ENCODE results near the gene CDS1. TPM values are rescaled to one million over a fixed set of nuclear protein-coding genes. Genes with fewer than 3 reads are reported as not detected.
A peak's percentile ranks its signal among the peaks of the same experiment; 100 is the strongest.

Gene CDS1
- total and polyA plus RNA-seq, 4 experiments from 2014 or later = 0.12 to 0.83 (median 0.49) TPM

DNA sequence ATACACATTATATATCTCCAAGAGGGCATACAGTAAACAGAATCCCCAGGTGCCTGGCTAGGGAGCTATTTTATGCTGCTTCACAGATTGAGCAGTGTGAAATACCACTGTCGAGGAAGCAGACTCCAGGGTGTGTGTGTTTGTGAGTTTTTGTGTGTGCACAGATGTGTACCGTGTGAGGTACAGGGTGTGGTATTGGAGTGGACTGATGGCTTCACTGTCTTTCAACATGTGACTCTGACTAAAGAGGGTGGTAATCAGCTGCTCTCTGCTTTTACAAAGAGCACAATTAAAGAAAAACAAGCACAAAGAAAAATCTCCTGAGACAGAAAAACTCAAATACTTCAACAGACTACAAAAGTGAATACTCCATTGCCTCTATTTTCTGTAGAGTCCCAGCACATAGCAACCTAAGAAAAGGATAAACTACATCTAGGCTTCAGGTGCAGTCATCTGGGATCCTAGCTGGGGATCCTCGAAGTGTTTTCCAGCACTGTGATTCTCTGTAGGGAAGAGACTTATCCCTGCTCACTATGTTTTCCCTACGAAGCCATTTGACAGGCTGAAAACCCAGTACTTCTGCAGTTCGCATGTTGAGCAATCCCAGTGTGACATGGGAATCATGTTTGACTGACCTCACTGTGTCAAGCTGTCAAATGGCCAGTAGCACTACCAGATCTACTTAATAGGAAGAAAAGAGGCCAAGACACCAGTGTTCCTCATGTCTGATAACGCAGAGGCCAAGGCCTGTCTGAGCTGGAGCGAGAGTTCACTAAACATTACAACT is 100.3 kb downstream of the CDS1 start:
- no peak overlapping the region for H3K27ac Mint-ChIP-seq
- no peak overlapping the region for H3K27ac ChIP-seq (ENCODE audit: low read depth, low read length)
- no peak overlapping the region for H3K4me3 Mint-ChIP-seq
- no peaks in the 10 kb centered on the region for H3K4me1 ChIP-seq (ENCODE audit: insufficient read depth, low read length)
- DNase-seq = no peak
- no peak overlapping the region for H3K4me3 ChIP-seq (ENCODE audit: low read length in 2 of 2)
- CTCF ChIA-PET (ENCODE audit: partially characterized antibody) = no interaction called here
- no peaks in the 10 kb centered on the region for H3K36me3 ChIP-seq (ENCODE audit: insufficient read depth, low read length)
- H3K27me3 ChIP-seq (ENCODE audit: insufficient read depth, low read length) = no peaks in the 10 kb centered on the region
- H3K27me3 Mint-ChIP-seq = peaks cover 2% of the 10 kb centered on the region in 2 donors
- H3K9me3 ChIP-seq (ENCODE audit: control insufficient read depth in 1 of 2, low read length in 2 of 2) = no peaks in the 10 kb centered on the region
- H3K4me1 Mint-ChIP-seq = peaks cover 0 to 22% (median 4%) of the 10 kb centered on the region in 4 donors
- POLR2A ChIA-PET (ENCODE audit: partially characterized antibody) = no interaction called here
- intact Hi-C loops (cut with micrococcal nuclease) = no loop called here
- H3K9me3 Mint-ChIP-seq = no peaks in the 10 kb centered on the region
- H3K36me3 Mint-ChIP-seq = no peaks in the 10 kb centered on the region

DNA sequence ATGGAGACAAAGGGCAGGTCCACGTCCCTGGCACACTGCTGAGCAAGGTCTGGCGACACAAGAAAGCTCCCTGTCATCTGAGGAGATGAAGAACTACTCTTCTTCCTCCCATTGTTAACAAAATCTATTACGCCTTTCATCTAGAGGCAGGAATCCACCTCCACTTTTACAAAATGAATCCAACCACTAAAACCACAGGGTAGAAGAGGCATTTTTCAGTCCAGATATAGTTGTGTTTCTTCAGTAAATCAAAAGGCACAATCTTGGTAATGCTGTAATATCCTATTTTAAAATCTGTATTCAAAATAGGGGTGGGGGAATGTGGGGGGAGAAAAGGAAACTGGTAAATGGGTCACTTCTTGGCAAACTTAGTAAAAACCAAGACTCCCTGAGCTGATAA is 101.4 kb downstream of the CDS1 start:
- no peaks in the 10 kb centered on the region for H3K36me3 Mint-ChIP-seq
- H3K4me3 ChIP-seq (ENCODE audit: low read length in 2 of 2) = no peak overlapping the region
- H3K9me3 ChIP-seq (ENCODE audit: control insufficient read depth in 1 of 2, low read length in 2 of 2) = no peaks in the 10 kb centered on the region
- H3K9me3 Mint-ChIP-seq = no peaks in the 10 kb centered on the region
- peaks cover 0 to 22% (median 4%) of the 10 kb centered on the region in 4 donors for H3K4me1 Mint-ChIP-seq
- no peaks in the 10 kb centered on the region for H3K36me3 ChIP-seq (ENCODE audit: insufficient read depth, low read length)
- H3K4me3 Mint-ChIP-seq = no peak overlapping the region
- no peak overlapping the region for H3K27ac Mint-ChIP-seq
- intact Hi-C loops (cut with micrococcal nuclease) = no loop called here
- ChIA-PET CTCF (ENCODE audit: partially characterized antibody) (no interaction called here), POLR2A (ENCODE audit: partially characterized antibody) (no interaction called here)
- H3K4me1 ChIP-seq (ENCODE audit: insufficient read depth, low read length) = no peaks in the 10 kb centered on the region
- H3K27me3 Mint-ChIP-seq = peaks cover 2% of the 10 kb centered on the region in 2 donors
- H3K27me3 ChIP-seq (ENCODE audit: insufficient read depth, low read length) = no peaks in the 10 kb centered on the region
- no peak for DNase-seq
- H3K27ac ChIP-seq (ENCODE audit: low read depth, low read length) = no peak overlapping the region

DNA sequence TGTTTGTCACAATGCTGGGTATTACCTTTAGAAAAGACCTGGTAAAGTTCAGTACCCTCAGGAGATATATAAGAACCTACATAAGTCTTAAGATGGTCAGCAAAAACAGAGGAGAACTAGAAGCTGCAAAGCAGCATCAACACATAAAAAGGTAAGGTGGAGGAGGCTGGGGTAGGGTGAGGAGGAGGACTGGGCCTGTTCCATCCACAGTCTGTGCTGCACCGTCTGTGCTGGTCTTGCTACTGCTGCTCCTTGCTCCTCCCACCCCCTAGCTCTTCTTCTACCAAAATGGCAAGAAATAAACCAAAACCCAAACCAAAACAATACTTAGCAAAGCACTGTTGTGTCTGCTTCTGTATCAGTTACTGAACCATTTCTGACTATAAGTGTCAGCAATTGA is 102.2 kb downstream of the CDS1 start:
- H3K36me3 ChIP-seq (ENCODE audit: insufficient read depth, low read length) = no peaks in the 10 kb centered on the region
- no peak overlapping the region for H3K4me3 ChIP-seq (ENCODE audit: low read length in 2 of 2)
- ChIA-PET POLR2A (ENCODE audit: partially characterized antibody) (no interaction called here), CTCF (ENCODE audit: partially characterized antibody) (no interaction called here)
- no peaks in the 10 kb centered on the region for H3K9me3 Mint-ChIP-seq
- H3K27ac Mint-ChIP-seq = no peak overlapping the region
- H3K36me3 Mint-ChIP-seq = no peaks in the 10 kb centered on the region
- peaks cover 2% of the 10 kb centered on the region in 2 donors for H3K27me3 Mint-ChIP-seq
- H3K4me1 Mint-ChIP-seq = peaks cover 0 to 22% (median 4%) of the 10 kb centered on the region in 4 donors
- no peaks in the 10 kb centered on the region for H3K9me3 ChIP-seq (ENCODE audit: control insufficient read depth in 1 of 2, low read length in 2 of 2)
- H3K4me3 Mint-ChIP-seq = no peak overlapping the region
- H3K27me3 ChIP-seq (ENCODE audit: insufficient read depth, low read length) = no peaks in the 10 kb centered on the region
- intact Hi-C loops (cut with micrococcal nuclease) = no loop called here
- no peak for DNase-seq
- H3K27ac ChIP-seq (ENCODE audit: low read depth, low read length) = no peak overlapping the region
- no peaks in the 10 kb centered on the region for H3K4me1 ChIP-seq (ENCODE audit: insufficient read depth, low read length)

DNA sequence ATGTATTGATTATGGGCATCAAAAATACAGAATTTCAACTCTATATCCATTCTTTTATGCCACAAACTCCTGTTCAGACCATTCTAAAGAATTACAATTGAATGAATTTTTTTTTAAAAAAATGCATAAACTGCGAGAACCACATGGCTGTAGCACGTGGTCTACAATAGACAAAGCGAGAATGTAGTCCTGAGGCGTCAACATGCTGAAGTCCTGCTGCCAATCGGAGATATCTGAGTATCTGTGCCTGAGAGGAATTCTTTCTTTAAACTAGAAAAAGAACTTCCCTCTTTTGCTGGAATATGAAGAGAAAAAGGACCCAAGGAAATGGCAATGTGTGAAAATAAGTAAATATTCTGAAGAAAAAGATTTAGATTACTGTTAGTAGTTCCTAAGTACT is 105.7 kb downstream of the CDS1 start:
- Mint-ChIP-seq H3K27me3 (peaks cover 0 to under 1% of the 10 kb centered on the region in 2 donors), H3K4me1 (peaks cover 0 to 20% (median 0%) of the 10 kb centered on the region in 4 donors), H3K9me3 (no peaks in the 10 kb centered on the region), H3K4me3 (no peak overlapping the region), H3K36me3 (no peaks in the 10 kb centered on the region), H3K27ac (no peak overlapping the region)
- ChIA-PET POLR2A (ENCODE audit: partially characterized antibody) (no interaction called here), CTCF (ENCODE audit: partially characterized antibody) (no interaction called here)
- intact Hi-C loops (cut with micrococcal nuclease) = no loop called here
- H3K4me3 ChIP-seq (ENCODE audit: low read length in 2 of 2) = no peak overlapping the region
- no peaks in the 10 kb centered on the region for H3K4me1 ChIP-seq (ENCODE audit: insufficient read depth, low read length)
- no peak overlapping the region for H3K27ac ChIP-seq (ENCODE audit: low read depth, low read length)
- no peaks in the 10 kb centered on the region for H3K27me3 ChIP-seq (ENCODE audit: insufficient read depth, low read length)
- H3K9me3 ChIP-seq (ENCODE audit: control insufficient read depth in 1 of 2, low read length in 2 of 2) = no peaks in the 10 kb centered on the region
- no peaks in the 10 kb centered on the region for H3K36me3 ChIP-seq (ENCODE audit: insufficient read depth, low read length)
- no peak for DNase-seq

DNA sequence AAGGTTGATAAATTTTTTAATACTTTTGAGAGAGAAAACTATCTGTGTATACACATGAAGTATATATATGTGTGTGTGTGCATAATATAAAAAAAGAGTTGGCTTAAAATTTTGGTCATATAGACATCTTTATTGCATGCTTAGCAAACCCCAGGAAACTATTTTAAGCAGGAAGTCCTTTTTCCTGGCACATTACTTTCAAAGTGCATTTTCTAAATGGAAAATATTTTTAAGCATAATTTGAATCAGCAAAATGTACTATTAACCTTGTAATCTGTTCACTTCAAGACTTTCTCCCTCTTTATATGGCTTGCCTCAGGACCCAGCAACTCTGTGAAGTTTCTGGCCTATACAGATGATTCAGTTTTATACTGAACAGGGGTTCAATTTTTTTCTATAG is 106.3 kb downstream of the CDS1 start:
- H3K4me1 Mint-ChIP-seq = peaks cover 0 to 18% (median 0%) of the 10 kb centered on the region in 4 donors
- no peaks in the 10 kb centered on the region for H3K27me3 ChIP-seq (ENCODE audit: insufficient read depth, low read length)
- H3K27ac Mint-ChIP-seq = no peak overlapping the region
- intact Hi-C loops (cut with micrococcal nuclease) = no loop called here
- H3K27ac ChIP-seq (ENCODE audit: low read depth, low read length) = no peak overlapping the region
- ChIA-PET POLR2A (ENCODE audit: partially characterized antibody) (no interaction called here), CTCF (ENCODE audit: partially characterized antibody) (no interaction called here)
- H3K4me3 ChIP-seq (ENCODE audit: low read length in 2 of 2) = no peak overlapping the region
- DNase-seq = no peak
- no peaks in the 10 kb centered on the region for H3K27me3 Mint-ChIP-seq
- no peaks in the 10 kb centered on the region for H3K36me3 ChIP-seq (ENCODE audit: insufficient read depth, low read length)
- no peaks in the 10 kb centered on the region for H3K9me3 ChIP-seq (ENCODE audit: control insufficient read depth in 1 of 2, low read length in 2 of 2)
- no peaks in the 10 kb centered on the region for H3K9me3 Mint-ChIP-seq
- no peaks in the 10 kb centered on the region for H3K36me3 Mint-ChIP-seq
- no peaks in the 10 kb centered on the region for H3K4me1 ChIP-seq (ENCODE audit: insufficient read depth, low read length)
- no peak overlapping the region for H3K4me3 Mint-ChIP-seq

DNA sequence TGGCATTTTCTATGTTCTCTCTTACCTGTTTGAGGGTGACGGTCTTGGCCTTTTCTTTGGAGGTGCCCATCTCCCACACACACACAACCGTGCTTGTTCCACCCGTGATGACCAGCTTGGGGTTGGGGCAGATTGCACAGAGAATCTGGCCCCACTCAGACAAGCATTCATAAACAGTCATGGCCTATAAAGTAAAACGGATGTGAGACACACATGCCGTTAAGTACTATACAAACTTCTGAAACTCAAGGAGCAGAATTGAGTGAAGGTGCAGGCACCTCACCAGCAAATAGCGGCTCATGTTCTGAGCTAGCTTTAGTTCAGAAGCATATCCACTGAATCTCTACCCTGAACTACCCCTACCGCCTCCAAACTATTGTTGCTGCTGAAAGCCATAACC is 107.6 kb downstream of the CDS1 start:
- H3K9me3 ChIP-seq (ENCODE audit: control insufficient read depth in 1 of 2, low read length in 2 of 2) = no peaks in the 10 kb centered on the region
- ChIA-PET POLR2A (ENCODE audit: partially characterized antibody) (no interaction called here), CTCF (ENCODE audit: partially characterized antibody) (no interaction called here)
- H3K4me1 Mint-ChIP-seq = peaks cover 0 to 7% (median 0%) of the 10 kb centered on the region in 4 donors
- no peaks in the 10 kb centered on the region for H3K36me3 Mint-ChIP-seq
- H3K4me3 ChIP-seq (ENCODE audit: low read length in 2 of 2) = no peak overlapping the region
- H3K27ac ChIP-seq (ENCODE audit: low read depth, low read length) = no peak overlapping the region
- no peaks in the 10 kb centered on the region for H3K27me3 Mint-ChIP-seq
- intact Hi-C loops (cut with micrococcal nuclease) = no loop called here
- H3K27ac Mint-ChIP-seq = no peak overlapping the region
- H3K4me1 ChIP-seq (ENCODE audit: insufficient read depth, low read length) = no peaks in the 10 kb centered on the region
- H3K36me3 ChIP-seq (ENCODE audit: insufficient read depth, low read length) = no peaks in the 10 kb centered on the region
- no peaks in the 10 kb centered on the region for H3K27me3 ChIP-seq (ENCODE audit: insufficient read depth, low read length)
- H3K9me3 Mint-ChIP-seq = no peaks in the 10 kb centered on the region
- H3K4me3 Mint-ChIP-seq = peak overlapping the region in 1 of 8 donors; percentile 11
- no peak for DNase-seq

DNA sequence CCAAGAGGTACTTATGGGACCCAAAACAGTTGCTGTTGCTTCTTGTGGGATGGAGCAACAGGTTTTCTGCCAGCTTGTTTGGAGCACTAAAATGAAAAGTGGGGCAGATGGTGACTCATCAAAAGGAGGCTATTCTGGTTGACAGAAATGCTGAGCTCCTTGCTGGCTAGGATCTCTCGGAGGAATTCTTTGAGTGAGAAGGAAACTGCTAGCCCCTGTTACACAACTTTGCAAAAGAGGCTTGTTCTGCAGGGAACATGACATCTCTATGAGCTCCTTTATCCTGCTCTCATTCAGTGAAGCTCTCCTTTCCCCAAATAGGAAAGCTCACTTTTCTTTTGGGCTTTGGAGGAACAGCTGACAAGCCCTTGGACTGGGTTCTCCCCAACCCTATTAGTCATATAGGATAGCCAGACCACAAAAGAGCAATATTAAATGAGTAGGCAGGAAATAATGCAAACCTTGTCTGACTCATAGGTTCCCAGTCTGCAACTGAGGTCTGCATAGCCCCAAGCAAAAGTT is 108.3 kb downstream of the CDS1 start:
- Histone ChIP-seq H3K27me3 (ENCODE audit: insufficient read depth, low read length) (no peaks in the 10 kb centered on the region), H3K36me3 (ENCODE audit: insufficient read depth, low read length) (no peaks in the 10 kb centered on the region), H3K4me1 (ENCODE audit: insufficient read depth, low read length) (no peaks in the 10 kb centered on the region), H3K27ac (ENCODE audit: low read depth, low read length) (no peak overlapping the region), H3K9me3 (ENCODE audit: control insufficient read depth in 1 of 2, low read length in 2 of 2) (no peaks in the 10 kb centered on the region), H3K4me3 (ENCODE audit: low read length in 2 of 2) (no peak overlapping the region)
- no peak overlapping the region for H3K27ac Mint-ChIP-seq
- DNase-seq = no peak
- peak overlapping the region in 1 of 8 donors; percentile 22 for H3K4me3 Mint-ChIP-seq
- no peaks in the 10 kb centered on the region for H3K9me3 Mint-ChIP-seq
- no peaks in the 10 kb centered on the region for H3K36me3 Mint-ChIP-seq
- intact Hi-C loops (cut with micrococcal nuclease) = no loop called here
- ChIA-PET POLR2A (ENCODE audit: partially characterized antibody) (no interaction called here), CTCF (ENCODE audit: partially characterized antibody) (no interaction called here)
- H3K27me3 Mint-ChIP-seq = no peaks in the 10 kb centered on the region
- peaks cover 0 to 7% (median 0%) of the 10 kb centered on the region in 4 donors for H3K4me1 Mint-ChIP-seq
